Activated CD4-positive, alpha-beta T cell treated with anti-CD3 and anti-CD28 coated beads, Interleukin-2, Interleukin-4, amounts not matched to agents 100 ng/mL and 50 ng/mL, durations not matched to agents 16 hours and 8 hours (primary cell): ENCODE measurements around the gene RABIF.
"Not testable (repeated sequence)": the region's sequence is repeated elsewhere in the genome, so short reads cannot be mapped to it uniquely, and the experiment has no call there.

Experiments
- DNase-seq: peaks from one replicate; pipeline ENCODE4 v3.0.0-alpha.2; 2020; ENCODE audit warnings: low spot score

RABIF gene

GRCh38 chr1:202834771-202835547, 54.0 kb downstream of the RABIF start:
- DNase-seq: peak; percentile 29

GRCh38 chr1:202831906-202832305, 57.0 kb downstream of the RABIF start:
- no peak for DNase-seq

- not testable (repeated sequence) for DNase-seq
Observed at GRCh38 chr1:202829223-202829622, 59.7 kb downstream of the RABIF start.
